HepG2 (cell line): Measurements from ENCODE around the gene TRMT1. TPM values are rescaled to one million over a fixed set of nuclear protein-coding genes. Genes with fewer than 3 reads are reported as not detected.

Experiments
- HOMEZ ChIP-seq: IDR thresholded peaks from 2 replicates; pipeline ENCODE4 v1.6.1; 2016; ENCODE audit warnings: low read depth
- KMT2A ChIP-seq: sonication (generic); formaldehyde crosslinking; IDR thresholded peaks from 2 replicates; pipeline ENCODE4 v1.4.0; 2020; ENCODE audit warnings: missing genetic modification reagents
- POGK ChIP-seq: sonication (generic); formaldehyde crosslinking; conservative IDR thresholded peaks from 2 replicates; pipeline ENCODE4 v1.8.0; 2022; ENCODE audit warnings: mild to moderate bottlenecking, moderate library complexity, missing genetic modification reagents
- POGZ ChIP-seq: sonication (generic); formaldehyde crosslinking; IDR thresholded peaks from 2 replicates; pipeline ENCODE4 v1.4.0; 2020; ENCODE audit warnings: mild to moderate bottlenecking, missing genetic modification reagents
- RBM22 ChIP-seq: fragments of 200-400 bp; formaldehyde crosslinking; optimal IDR thresholded peaks from 2 replicates; pipeline ENCODE3; 2017; ENCODE audit warnings: mild to moderate bottlenecking, low read length, moderate library complexity
- RBM39 ChIP-seq: fragments of 200-400 bp; formaldehyde crosslinking; IDR thresholded peaks from one replicate; pipeline ENCODE4 v1.6.1; 2018; ENCODE audit warnings: antibody characterized with exemption, mild to moderate bottlenecking, low read depth, low read length; ENCODE audit not compliant: poor library complexity, severe bottlenecking
- RNF219 ChIP-seq: sonication (generic); formaldehyde crosslinking; IDR thresholded peaks from 2 replicates; pipeline ENCODE4 v1.5.0; 2020; ENCODE audit warnings: mild to moderate bottlenecking, missing genetic modification reagents
- THAP9 ChIP-seq: sonication (generic); formaldehyde crosslinking; IDR thresholded peaks from 2 replicates; pipeline ENCODE4; 2020; ENCODE audit warnings: missing genetic modification reagents, mild to moderate bottlenecking, borderline replicate concordance
- ZMYM2 ChIP-seq: sonication (generic); formaldehyde crosslinking; IDR thresholded peaks from 2 replicates; pipeline ENCODE4 v1.8.0; 2022; ENCODE audit warnings: mild to moderate bottlenecking, missing genetic modification reagents
- ZNF468 ChIP-seq: sonication (generic); formaldehyde crosslinking; IDR thresholded peaks from 2 replicates; pipeline ENCODE4 v1.8.0; 2022; ENCODE audit warnings: mild to moderate bottlenecking, moderate library complexity, missing genetic modification reagents
- polyA plus RNA-seq, 8 experiments: library from polyadenylated mRNA; depleted of rRNA in 3 of 8; stranded (reverse) in 7 of 8; unstranded in 1 of 8; fragments of >200 nt; fragmentation: Illumina TruSeq in 4 of 8; extraction: Trizol in 4 of 8; gene quantifications; 2 replicates each; pipeline versions ENCODE4 v1.2.1 to v1.2.3, GENCODE V29; 2011 to 2016; ENCODE audit warnings: low read depth in 4 of 8, missing spikeins in 1 of 8, mixed read lengths in 1 of 8; ENCODE audit not compliant: insufficient read depth in 1 of 8
- total RNA-seq, 5 experiments: library from RNA; depleted of rRNA; stranded (reverse); fragments of >200 nt; fragmentation: Illumina TruSeq; extraction: Trizol; gene quantifications; 2 replicates each; pipeline ENCODE4 v1.2.3, GENCODE V29; 2016; ENCODE audit warnings: low read depth in 1 of 5
- TF ChIP-seq, protein P1 (sequence below): sonication (generic); formaldehyde crosslinking; conservative IDR thresholded peaks from 2 replicates; pipeline ENCODE4 v1.4.0; 2020; ENCODE audit warnings: mild to moderate bottlenecking, missing genetic modification reagents, moderate library complexity
- TF ChIP-seq, protein P2 (sequence below): sonication (generic); formaldehyde crosslinking; conservative IDR thresholded peaks from 2 replicates; pipeline ENCODE4 v1.4.0; 2020; ENCODE audit warnings: missing genetic modification reagents
- TF ChIP-seq, protein P3 (sequence below): IDR thresholded peaks from 2 replicates; pipeline ENCODE4 v1.6.1; 2012; ENCODE audit warnings: inconsistent platforms

Gene TRMT1
- total and polyA plus RNA-seq, 2 of the 13 experiments (the other 11 are each of a cell fraction or from before 2014, with no cell fraction given) = 35.5 to 44.1 TPM

DNA sequence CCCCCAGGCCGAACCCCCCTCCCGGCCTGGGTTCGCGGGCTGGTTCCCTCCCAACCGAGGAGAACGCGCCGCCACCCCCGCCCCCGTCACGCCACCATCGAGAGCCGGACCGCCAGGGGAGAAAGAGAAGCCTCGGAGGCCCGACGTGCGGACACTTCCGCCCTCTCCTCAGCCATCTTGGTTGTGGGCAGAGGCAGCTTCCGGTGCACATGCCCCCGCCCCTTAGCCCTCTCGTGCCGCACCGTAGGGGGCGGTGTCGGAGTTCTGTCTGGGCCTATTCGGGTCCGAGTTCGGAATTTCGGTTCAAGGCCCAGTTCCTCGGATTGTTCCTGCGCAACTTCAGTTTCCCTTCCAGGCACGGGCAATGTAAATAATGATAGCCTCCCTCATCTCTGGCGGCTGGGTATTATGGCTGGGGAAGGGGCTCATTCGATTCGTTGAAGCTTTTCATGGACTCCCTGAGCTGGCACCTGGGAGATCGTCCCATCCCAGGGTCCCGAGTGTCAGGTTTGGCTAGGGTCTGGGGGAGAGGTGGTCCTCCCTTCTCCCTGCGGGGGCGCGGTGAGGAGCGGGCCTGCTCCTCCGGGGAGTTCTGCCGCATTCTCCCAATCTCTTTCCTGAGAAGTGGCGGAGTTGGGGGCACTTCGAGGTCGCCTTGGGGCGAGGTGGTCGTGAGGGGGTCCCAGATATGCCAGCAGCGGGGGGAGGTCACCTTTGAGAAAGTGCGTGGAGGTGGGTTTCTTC lies 33.8 kb upstream of the TRMT1 start, which contains the start of the genes IER2 and STX10 (continued):
- no peak; the same call in 1 of the 2 replicates for TF ChIP-seq HOMEZ (CRISPR knock-in tag)
- no peak; the same call in 1 of the 2 replicates for TF ChIP-seq KMT2A (CRISPR knock-in tag)
- TF ChIP-seq ZMYM2 (CRISPR knock-in tag) = peak; percentile 84
- peak; percentile 53 for TF ChIP-seq RBM39
- no peak for TF ChIP-seq ZNF468 (CRISPR knock-in tag)
- peak; percentile 86 for TF ChIP-seq THAP9 (CRISPR knock-in tag)
- TF ChIP-seq, protein P1, sequence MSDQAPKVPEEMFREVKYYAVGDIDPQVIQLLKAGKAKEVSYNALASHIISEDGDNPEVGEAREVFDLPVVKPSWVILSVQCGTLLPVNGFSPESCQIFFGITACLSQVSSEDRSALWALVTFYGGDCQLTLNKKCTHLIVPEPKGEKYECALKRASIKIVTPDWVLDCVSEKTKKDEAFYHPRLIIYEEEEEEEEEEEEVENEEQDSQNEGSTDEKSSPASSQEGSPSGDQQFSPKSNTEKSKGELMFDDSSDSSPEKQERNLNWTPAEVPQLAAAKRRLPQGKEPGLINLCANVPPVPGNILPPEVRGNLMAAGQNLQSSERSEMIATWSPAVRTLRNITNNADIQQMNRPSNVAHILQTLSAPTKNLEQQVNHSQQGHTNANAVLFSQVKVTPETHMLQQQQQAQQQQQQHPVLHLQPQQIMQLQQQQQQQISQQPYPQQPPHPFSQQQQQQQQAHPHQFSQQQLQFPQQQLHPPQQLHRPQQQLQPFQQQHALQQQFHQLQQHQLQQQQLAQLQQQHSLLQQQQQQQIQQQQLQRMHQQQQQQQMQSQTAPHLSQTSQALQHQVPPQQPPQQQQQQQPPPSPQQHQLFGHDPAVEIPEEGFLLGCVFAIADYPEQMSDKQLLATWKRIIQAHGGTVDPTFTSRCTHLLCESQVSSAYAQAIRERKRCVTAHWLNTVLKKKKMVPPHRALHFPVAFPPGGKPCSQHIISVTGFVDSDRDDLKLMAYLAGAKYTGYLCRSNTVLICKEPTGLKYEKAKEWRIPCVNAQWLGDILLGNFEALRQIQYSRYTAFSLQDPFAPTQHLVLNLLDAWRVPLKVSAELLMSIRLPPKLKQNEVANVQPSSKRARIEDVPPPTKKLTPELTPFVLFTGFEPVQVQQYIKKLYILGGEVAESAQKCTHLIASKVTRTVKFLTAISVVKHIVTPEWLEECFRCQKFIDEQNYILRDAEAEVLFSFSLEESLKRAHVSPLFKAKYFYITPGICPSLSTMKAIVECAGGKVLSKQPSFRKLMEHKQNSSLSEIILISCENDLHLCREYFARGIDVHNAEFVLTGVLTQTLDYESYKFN (CRISPR knock-in tag) = peak; percentile 71
- TF ChIP-seq RNF219 = peak; percentile 94; the same call in 1 of the 2 replicates
- no peak for TF ChIP-seq RBM22
- peak; percentile 56; the same call in 1 of the 2 replicates for TF ChIP-seq POGZ (CRISPR knock-in tag)
- peak; percentile 26; the same call in 1 of the 2 replicates for TF ChIP-seq POGK (CRISPR knock-in tag)
- TF ChIP-seq, protein P2, sequence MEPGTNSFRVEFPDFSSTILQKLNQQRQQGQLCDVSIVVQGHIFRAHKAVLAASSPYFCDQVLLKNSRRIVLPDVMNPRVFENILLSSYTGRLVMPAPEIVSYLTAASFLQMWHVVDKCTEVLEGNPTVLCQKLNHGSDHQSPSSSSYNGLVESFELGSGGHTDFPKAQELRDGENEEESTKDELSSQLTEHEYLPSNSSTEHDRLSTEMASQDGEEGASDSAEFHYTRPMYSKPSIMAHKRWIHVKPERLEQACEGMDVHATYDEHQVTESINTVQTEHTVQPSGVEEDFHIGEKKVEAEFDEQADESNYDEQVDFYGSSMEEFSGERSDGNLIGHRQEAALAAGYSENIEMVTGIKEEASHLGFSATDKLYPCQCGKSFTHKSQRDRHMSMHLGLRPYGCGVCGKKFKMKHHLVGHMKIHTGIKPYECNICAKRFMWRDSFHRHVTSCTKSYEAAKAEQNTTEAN (CRISPR knock-in tag) = 0 out of 2 replicates have a peak, but pooled peaks have one; percentile 56
- TF ChIP-seq, protein P3, sequence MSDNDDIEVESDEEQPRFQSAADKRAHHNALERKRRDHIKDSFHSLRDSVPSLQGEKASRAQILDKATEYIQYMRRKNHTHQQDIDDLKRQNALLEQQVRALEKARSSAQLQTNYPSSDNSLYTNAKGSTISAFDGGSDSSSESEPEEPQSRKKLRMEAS = peak; percentile 82
